HepG2 (cell line): Measurements from ENCODE around the gene PPP2R5D. TPM values are rescaled to one million over a fixed set of nuclear protein-coding genes. Genes with fewer than 3 reads are reported as not detected.

Source experiments
- CENPX ChIP-seq: sonication (generic); formaldehyde crosslinking; IDR thresholded peaks from 2 replicates; pipeline ENCODE4 v1.9.0; 2021; ENCODE audit warnings: mild to moderate bottlenecking, missing genetic modification reagents, moderate library complexity
- ELF3 ChIP-seq: IDR thresholded peaks from 2 replicates; pipeline ENCODE4 v1.6.1; 2016; ENCODE audit warnings: missing genetic modification reagents, missing compliant biosample characterization
- FOXO1 ChIP-seq: sonication (generic); formaldehyde crosslinking; IDR thresholded peaks from 2 replicates; pipeline ENCODE4 v1.4.0; 2020; ENCODE audit warnings: missing genetic modification reagents
- HNF4G ChIP-seq, 2 experiments: sonication (generic) in 1 of 2; formaldehyde crosslinking in 1 of 2; IDR thresholded peaks; 2 replicates each; pipeline versions ENCODE4 v1.4.0 to v1.6.1; 2011 to 2020; ENCODE audit warnings: borderline replicate concordance in 2 of 2, low read depth in 2 of 2, mild to moderate bottlenecking in 2 of 2, low read length in 1 of 2, missing genetic modification reagents in 1 of 2, moderate library complexity in 1 of 2
- KLF11 ChIP-seq: IDR thresholded peaks from 2 replicates; pipeline ENCODE4 v1.6.1; 2016; ENCODE audit warnings: missing compliant biosample characterization
- KLF16 ChIP-seq, 2 experiments: sonication (generic) in 1 of 2; formaldehyde crosslinking in 1 of 2; IDR thresholded peaks; 2 replicates each; pipeline versions ENCODE4 v1.6.1 to v1.8.0; 2016 to 2023; ENCODE audit warnings: missing genetic modification reagents in 2 of 2, missing compliant biosample characterization in 1 of 2
- MAZ ChIP-seq, 2 experiments: sonication (generic) in 1 of 2; formaldehyde crosslinking in 1 of 2; IDR thresholded peaks; 2 replicates each; pipeline versions ENCODE4 v1.5.0 to v1.6.1; 2012 to 2020; ENCODE audit warnings: low read depth in 2 of 2, mild to moderate bottlenecking in 2 of 2, borderline replicate concordance in 1 of 2, improper control_type of control experiment in 1 of 2, low read length in 1 of 2, missing genetic modification reagents in 1 of 2, moderate library complexity in 1 of 2
- NRL ChIP-seq: sonication (generic); formaldehyde crosslinking; IDR thresholded peaks from 2 replicates; pipeline ENCODE4 v1.5.0; 2020; ENCODE audit warnings: missing genetic modification reagents, mild to moderate bottlenecking, moderate library complexity, borderline replicate concordance
- PAF1 ChIP-seq: IDR thresholded peaks from 2 replicates; pipeline ENCODE4 v1.6.1; 2016; ENCODE audit warnings: missing genetic modification reagents, missing compliant biosample characterization
- RAD51 ChIP-seq: fragments of 450-650 bp; IDR thresholded peaks from 2 replicates; pipeline ENCODE4 v1.6.1; 2016; ENCODE audit warnings: borderline replicate concordance
- XRCC5 ChIP-seq: fragments of 200-400 bp; formaldehyde crosslinking; optimal IDR thresholded peaks from 2 replicates; pipeline ENCODE3; 2017; ENCODE audit warnings: mild to moderate bottlenecking, low read length
- ZC3H13 ChIP-seq: sonication (generic); formaldehyde crosslinking; IDR thresholded peaks from 2 replicates; pipeline ENCODE4 v1.8.1; 2023; ENCODE audit warnings: mild to moderate bottlenecking, missing genetic modification reagents, moderate library complexity
- ZEB1 ChIP-seq: IDR thresholded peaks from 2 replicates; pipeline ENCODE4 v1.6.1; 2012; ENCODE audit warnings: mild to moderate bottlenecking, low read depth, inconsistent platforms; ENCODE audit not compliant: insufficient replicate concordance
- ZKSCAN1 ChIP-seq: fragments of 150-350 bp; IDR thresholded peaks from 2 replicates; pipeline ENCODE4 v1.6.1; 2014; ENCODE audit warnings: low read length
- ZNF556 ChIP-seq: sonication (generic); formaldehyde crosslinking; IDR thresholded peaks from 2 replicates; pipeline ENCODE4 v1.4.0; 2020; ENCODE audit warnings: mild to moderate bottlenecking, missing genetic modification reagents, borderline replicate concordance
- ZNF660 ChIP-seq: sonication (generic); formaldehyde crosslinking; IDR thresholded peaks from 2 replicates; pipeline ENCODE4 v1.5.1; 2020; ENCODE audit warnings: mild to moderate bottlenecking, low read depth, missing genetic modification reagents, borderline replicate concordance
- ZNF772 ChIP-seq: sonication (generic); formaldehyde crosslinking; IDR thresholded peaks from 2 replicates; pipeline ENCODE4 v1.5.0; 2020; ENCODE audit warnings: mild to moderate bottlenecking, missing genetic modification reagents
- polyA plus RNA-seq, 8 experiments: library from polyadenylated mRNA; depleted of rRNA in 3 of 8; stranded (reverse) in 7 of 8; unstranded in 1 of 8; fragments of >200 nt; fragmentation: Illumina TruSeq in 4 of 8; extraction: Trizol in 4 of 8; gene quantifications; 2 replicates each; pipeline versions ENCODE4 v1.2.1 to v1.2.3, GENCODE V29; 2011 to 2016; ENCODE audit warnings: low read depth in 4 of 8, missing spikeins in 1 of 8, mixed read lengths in 1 of 8; ENCODE audit not compliant: insufficient read depth in 1 of 8
- total RNA-seq, 5 experiments: library from RNA; depleted of rRNA; stranded (reverse); fragments of >200 nt; fragmentation: Illumina TruSeq; extraction: Trizol; gene quantifications; 2 replicates each; pipeline ENCODE4 v1.2.3, GENCODE V29; 2016; ENCODE audit warnings: low read depth in 1 of 5
- TF ChIP-seq, protein P1 (sequence below): IDR thresholded peaks from 2 replicates; pipeline ENCODE4 v1.6.1; 2016; ENCODE audit warnings: mild to moderate bottlenecking, missing biosample characterization, missing genetic modification reagents
- TF ChIP-seq, protein P2 (sequence below): sonication (generic); formaldehyde crosslinking; conservative IDR thresholded peaks from 2 replicates; pipeline ENCODE4 v1.8.0; 2022; ENCODE audit warnings: mild to moderate bottlenecking, moderate library complexity, missing genetic modification reagents
- TF ChIP-seq, protein P3 (sequence below): sonication (generic); formaldehyde crosslinking; IDR thresholded peaks from 2 replicates; pipeline ENCODE4 v1.4.0; 2020; ENCODE audit warnings: missing genetic modification reagents
- TF ChIP-seq, protein P4 (sequence below): sonication (generic); formaldehyde crosslinking; conservative IDR thresholded peaks from 2 replicates; pipeline ENCODE4 v1.4.0; 2020; ENCODE audit warnings: missing genetic modification reagents

Gene PPP2R5D
- total and polyA plus RNA-seq, 2 of the 13 experiments (the other 11 are each of a cell fraction or from before 2014, with no cell fraction given) = 53.7 to 60.4 TPM

DNA sequence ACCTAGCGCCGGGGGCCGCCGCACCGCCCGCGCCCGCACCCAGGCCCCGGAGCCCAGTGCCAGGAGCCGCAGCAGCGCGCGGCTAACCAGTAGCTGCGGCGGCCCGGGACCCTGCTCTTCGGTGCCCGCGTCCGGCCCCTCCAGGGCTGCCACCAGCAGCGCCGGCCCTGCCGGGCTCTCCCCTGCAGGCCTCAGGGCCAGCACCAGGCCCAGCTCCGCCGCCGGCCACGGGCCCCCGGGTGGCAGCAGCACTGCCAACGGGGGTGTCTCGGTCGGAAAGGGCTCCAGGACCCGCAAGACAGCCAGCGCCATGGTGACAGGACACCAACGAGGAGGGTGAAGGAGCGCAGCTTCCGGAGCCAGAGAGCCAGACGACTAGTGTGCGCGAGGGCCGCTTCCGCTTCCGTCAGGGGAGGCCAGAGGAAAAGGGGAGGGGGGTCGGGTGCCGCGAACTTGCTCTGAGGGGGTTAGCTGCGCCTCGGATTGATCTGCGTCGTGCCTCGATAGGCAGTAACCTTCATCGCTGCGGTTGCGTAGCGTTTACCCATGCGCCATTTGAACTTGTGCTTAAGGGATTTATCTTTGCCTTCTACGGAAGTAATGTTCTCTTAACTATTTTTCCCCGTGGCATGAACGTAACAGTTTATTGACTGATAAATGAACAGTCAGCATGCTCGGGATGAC lies 5.4 kb upstream of the PPP2R5D start, which contains the start of gene PEX6 (continued):
- TF ChIP-seq HNF4G (IDR thresholded peaks at IDR 0.05; ENCODE audit: borderline replicate concordance, low read depth, low read length) (no peak; the same call in 1 of the 2 replicates), HNF4G (CRISPR knock-in tag; IDR thresholded peaks at IDR 0.05; ENCODE audit: borderline replicate concordance, low read depth) (peak; percentile 63), ZC3H13 (CRISPR knock-in tag) (peak; percentile 14; the same call in 1 of the 2 replicates), ZNF772 (CRISPR knock-in tag) (0 out of 2 replicates have a peak, but pooled peaks have one; percentile 18), FOXO1 (CRISPR knock-in tag) (peak; percentile 30; the same call in 1 of the 2 replicates), XRCC5 (peak; percentile 87), KLF16 (CRISPR knock-in tag; IDR thresholded peaks at IDR 0.05) (peak in 1 of 2 experiments; percentile 88; a peak in 2 of 4 replicates), CENPX (CRISPR knock-in tag) (no peak; the same call in 1 of the 2 replicates), ZKSCAN1 (no peak), MAZ (IDR thresholded peaks at IDR 0.05; ENCODE audit: borderline replicate concordance, low read depth, low read length) (peak; percentile 91), MAZ (CRISPR knock-in tag; IDR thresholded peaks at IDR 0.05; ENCODE audit: low read depth) (peak; percentile 73; the same call in 1 of the 2 replicates), ZNF660 (CRISPR knock-in tag) (no peak; the same call in 1 of the 2 replicates), ZEB1 (no peak), RAD51 (no peak), ZNF556 (CRISPR knock-in tag) (no peak; the same call in 1 of the 2 replicates), KLF11 (CRISPR knock-in tag) (peak; percentile 85), ELF3 (CRISPR knock-in tag) (peak; percentile 92), NRL (no peak; the same call in 1 of the 2 replicates), PAF1 (no peak)
- TF ChIP-seq, protein P1, sequence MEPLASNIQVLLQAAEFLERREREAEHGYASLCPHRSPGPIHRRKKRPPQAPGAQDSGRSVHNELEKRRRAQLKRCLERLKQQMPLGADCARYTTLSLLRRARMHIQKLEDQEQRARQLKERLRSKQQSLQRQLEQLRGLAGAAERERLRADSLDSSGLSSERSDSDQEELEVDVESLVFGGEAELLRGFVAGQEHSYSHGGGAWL (CRISPR knock-in tag) = 0 out of 2 replicates have a peak, but pooled peaks have one; percentile 33
- TF ChIP-seq, protein P2, sequence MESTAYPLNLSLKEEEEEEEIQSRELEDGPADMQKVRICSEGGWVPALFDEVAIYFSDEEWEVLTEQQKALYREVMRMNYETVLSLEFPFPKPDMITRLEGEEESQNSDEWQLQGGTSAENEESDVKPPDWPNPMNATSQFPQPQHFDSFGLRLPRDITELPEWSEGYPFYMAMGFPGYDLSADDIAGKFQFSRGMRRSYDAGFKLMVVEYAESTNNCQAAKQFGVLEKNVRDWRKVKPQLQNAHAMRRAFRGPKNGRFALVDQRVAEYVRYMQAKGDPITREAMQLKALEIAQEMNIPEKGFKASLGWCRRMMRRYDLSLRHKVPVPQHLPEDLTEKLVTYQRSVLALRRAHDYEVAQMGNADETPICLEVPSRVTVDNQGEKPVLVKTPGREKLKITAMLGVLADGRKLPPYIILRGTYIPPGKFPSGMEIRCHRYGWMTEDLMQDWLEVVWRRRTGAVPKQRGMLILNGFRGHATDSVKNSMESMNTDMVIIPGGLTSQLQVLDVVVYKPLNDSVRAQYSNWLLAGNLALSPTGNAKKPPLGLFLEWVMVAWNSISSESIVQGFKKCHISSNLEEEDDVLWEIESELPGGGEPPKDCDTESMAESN (CRISPR knock-in tag) = no peak
- TF ChIP-seq, protein P3, sequence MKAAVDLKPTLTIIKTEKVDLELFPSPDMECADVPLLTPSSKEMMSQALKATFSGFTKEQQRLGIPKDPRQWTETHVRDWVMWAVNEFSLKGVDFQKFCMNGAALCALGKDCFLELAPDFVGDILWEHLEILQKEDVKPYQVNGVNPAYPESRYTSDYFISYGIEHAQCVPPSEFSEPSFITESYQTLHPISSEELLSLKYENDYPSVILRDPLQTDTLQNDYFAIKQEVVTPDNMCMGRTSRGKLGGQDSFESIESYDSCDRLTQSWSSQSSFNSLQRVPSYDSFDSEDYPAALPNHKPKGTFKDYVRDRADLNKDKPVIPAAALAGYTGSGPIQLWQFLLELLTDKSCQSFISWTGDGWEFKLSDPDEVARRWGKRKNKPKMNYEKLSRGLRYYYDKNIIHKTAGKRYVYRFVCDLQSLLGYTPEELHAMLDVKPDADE (CRISPR knock-in tag) = no peak
- TF ChIP-seq, protein P4, sequence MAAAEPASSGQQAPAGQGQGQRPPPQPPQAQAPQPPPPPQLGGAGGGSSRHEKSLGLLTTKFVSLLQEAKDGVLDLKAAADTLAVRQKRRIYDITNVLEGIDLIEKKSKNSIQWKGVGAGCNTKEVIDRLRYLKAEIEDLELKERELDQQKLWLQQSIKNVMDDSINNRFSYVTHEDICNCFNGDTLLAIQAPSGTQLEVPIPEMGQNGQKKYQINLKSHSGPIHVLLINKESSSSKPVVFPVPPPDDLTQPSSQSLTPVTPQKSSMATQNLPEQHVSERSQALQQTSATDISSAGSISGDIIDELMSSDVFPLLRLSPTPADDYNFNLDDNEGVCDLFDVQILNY = 0 out of 2 replicates have a peak, but pooled peaks have one; percentile 13
